Esophagus muscularis mucosa (tissue), 4 donors: ENCODE data around the gene SLC22A9.

Experiments used
- CTCF ChIP-seq, 3 experiments: fragments of 200-600 bp in 2 of 3; fragments of 450-650 bp in 1 of 3; sonication (generic) in 2 of 3; IDR thresholded peaks; one replicate each; pipeline ENCODE4 v1.5.1; 2017 to 2019; ENCODE audit warnings: antibody characterized with exemption in 3 of 3, mild to moderate bottlenecking in 2 of 3, moderate library complexity in 1 of 3
- EP300 ChIP-seq: sonication (generic); formaldehyde crosslinking; IDR thresholded peaks from one replicate; pipeline ENCODE4 v1.6.1; 2017; ENCODE audit warnings: antibody characterized with exemption
- POLR2AphosphoS5 ChIP-seq, 2 donors: sonication (generic); formaldehyde crosslinking; IDR thresholded peaks; one replicate each; pipeline ENCODE4 v1.6.1; 2017; ENCODE audit warnings: antibody characterized with exemption in 2 of 2

DNA sequence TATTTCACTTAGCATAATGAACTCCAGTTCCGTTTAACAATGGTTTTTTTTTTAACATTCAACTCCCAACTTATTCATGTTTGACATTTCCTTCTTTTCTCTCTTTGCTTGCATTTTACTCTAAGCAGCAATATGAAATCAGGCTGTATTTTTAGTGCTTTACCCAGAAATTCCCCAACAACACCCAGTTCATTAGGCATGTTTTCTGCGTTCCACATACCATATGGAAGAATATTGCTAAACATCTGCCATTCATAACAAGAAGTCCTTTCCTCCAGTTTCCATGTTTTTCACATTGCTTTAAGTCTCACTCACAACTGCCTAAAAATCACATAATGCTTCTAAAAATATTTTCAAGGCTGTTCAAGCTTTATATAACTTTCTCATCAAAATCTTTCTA lies 75.5 kb downstream of the SLC22A9 start:
- TF ChIP-seq CTCF (IDR thresholded peaks at IDR 0.05) (no peak), POLR2AphosphoS5 (IDR thresholded peaks at IDR 0.05) (no peak), EP300 (no peak)
